ENCODE measurements around the gene LAMC3.

DNA sequence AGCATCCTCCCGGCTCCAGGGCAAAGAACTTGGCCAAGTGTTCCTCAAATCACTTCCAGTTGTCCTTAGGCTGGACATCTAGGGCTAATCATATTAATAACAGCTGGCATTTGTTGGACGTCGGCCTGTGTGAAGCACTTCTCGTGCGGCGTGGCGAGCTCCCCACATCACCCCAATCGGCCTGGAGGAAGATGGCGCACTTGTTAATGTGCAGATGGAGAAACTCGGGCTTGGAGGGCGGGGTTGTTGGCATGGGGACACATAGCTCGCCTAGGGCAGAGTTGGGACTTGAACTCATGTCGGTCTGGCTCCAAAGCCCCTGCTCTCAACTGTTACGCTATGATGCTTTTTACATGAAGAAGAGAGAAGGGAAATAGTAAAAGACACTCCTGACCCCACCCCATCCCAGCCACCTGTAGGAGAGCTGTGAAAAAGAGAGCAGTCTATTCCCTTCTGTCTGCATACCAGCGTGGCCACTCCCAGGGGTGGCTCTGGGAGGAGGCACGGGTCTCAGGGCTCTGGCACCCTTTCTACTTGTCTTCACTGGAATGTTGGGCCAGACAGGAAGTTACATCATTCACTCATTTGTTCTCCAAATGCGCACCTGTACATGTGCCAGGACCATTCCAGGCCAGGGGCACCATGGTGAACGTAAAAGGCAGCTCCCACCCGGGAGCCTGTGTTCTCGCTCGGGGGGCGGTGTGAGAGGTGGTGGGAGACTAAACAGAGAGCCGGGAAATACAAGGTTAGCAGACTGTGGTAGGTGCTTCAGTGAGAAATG lies 103.6 kb downstream of the LAMC3 start:
- TF ChIP-seq POLR2AphosphoS5 (IDR thresholded peaks at IDR 0.05) (no peak), POLR2A (IDR thresholded peaks at IDR 0.05) (no peak), EP300 (IDR thresholded peaks at IDR 0.05) (no peak)
- TF ChIP-seq, protein P1, sequence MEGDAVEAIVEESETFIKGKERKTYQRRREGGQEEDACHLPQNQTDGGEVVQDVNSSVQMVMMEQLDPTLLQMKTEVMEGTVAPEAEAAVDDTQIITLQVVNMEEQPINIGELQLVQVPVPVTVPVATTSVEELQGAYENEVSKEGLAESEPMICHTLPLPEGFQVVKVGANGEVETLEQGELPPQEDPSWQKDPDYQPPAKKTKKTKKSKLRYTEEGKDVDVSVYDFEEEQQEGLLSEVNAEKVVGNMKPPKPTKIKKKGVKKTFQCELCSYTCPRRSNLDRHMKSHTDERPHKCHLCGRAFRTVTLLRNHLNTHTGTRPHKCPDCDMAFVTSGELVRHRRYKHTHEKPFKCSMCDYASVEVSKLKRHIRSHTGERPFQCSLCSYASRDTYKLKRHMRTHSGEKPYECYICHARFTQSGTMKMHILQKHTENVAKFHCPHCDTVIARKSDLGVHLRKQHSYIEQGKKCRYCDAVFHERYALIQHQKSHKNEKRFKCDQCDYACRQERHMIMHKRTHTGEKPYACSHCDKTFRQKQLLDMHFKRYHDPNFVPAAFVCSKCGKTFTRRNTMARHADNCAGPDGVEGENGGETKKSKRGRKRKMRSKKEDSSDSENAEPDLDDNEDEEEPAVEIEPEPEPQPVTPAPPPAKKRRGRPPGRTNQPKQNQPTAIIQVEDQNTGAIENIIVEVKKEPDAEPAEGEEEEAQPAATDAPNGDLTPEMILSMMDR (IDR thresholded peaks at IDR 0.05) = no peak

All from upper lobe of left lung (tissue), 4 donors.